Fibroblast of skin of back (primary cell): ENCODE results near the gene PSMB8.
"Not testable (repeated sequence)": the region's sequence is repeated elsewhere in the genome, so short reads cannot be mapped to it uniquely, and the experiment has no call there.

Source experiments
- DNase-seq: peaks from one replicate; pipeline ENCODE4 v3.0.0-alpha.2; 2013

Gene PSMB8

DNA sequence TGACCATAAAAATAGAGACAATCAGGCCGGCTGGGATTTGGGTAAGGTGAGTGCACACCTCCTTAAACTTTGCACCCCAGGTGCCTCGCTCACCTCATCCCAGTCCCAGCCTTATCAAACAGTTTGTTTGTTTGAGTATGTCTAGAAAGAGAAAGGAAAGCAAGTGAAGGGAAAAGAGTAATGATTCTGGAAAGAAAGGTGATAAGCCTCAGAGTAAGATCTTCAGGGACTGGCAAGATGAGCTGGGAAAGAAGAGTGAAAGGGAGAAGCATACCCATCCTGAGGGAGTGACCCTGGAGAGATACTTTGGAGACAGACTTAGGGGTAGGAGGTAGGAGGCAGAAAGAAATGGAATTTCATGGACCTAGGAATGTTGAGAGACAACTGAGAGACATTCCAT lies 7.0 kb downstream of the PSMB8 start:
- no peak for DNase-seq

DNA sequence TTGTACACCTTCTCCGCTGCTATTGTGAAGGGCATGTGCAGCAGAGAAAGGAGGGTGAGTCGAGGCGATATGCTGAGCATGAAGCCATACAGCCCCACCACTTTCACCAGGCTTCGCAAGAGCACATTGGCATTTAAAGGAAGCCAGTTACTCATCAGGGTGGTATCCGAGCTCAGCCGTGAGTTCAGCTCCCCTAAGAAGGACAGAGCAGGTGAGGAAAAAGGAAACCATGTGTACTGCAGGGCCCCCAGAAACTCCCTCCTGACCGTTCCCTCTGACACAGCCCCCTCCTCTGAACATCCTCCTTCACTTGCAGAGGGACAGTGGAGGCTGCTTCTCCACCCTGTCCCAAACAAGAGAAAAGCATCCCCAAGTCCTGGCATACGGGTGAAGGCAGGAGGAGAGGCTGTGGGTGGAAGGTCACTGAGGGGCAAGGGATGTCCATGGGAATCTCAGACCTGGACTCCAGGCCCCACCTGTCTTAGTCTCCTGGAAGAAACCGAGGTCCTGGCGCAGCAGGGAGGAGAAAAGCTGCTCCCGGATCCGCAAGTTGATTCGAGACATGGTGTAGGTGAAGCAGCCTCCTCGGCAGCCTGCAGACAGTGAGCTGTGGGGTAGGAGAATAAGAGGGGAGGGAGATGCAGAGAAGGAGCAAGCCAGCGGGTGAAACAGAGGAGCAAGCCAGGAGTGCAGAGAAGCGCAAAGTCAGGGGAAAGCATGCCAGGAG lies 8.5 kb downstream of the PSMB8 start:
- DNase-seq, result no peak

DNA sequence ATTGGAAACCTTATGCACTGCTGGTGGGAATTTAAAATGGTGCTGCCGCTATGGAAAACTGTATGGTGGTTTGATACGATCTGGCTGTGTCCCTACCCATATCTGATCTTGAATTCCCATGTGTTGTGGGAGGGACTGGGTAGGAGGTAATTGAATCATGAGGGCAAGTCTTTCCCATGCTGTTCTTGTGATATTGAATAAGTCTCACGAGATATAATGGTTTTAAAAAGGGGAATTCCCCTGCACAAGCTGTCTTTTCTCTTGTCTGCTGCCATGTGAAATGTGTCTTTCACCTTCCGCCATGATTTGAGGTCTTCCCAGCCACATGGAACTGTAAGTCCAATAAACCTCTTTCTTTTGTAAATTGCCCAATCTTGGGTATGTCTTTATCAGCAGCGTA lies 10.2 kb downstream of the PSMB8 start:
- DNase-seq, result no peak

DNA sequence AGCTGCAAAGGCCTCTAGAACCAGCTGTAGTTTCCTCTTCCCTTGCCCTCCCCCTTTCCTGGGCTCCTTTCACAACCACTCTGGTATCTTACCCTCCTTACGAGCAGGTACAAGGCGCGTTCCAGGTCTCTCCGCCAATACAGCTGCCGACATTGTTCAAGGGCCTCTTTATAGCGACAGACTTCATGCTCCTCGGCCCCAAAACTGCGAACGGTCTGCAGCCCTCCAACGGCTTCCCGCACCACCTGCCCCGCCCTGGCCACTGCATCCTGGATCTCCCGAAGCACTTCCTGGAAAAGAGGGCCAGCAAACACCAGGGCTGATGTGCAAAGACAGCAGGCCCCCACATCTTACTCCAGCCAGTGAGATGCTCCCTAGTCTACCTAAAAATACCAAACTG lies 11.3 kb downstream of the PSMB8 start:
- DNase-seq, result no peak

DNA sequence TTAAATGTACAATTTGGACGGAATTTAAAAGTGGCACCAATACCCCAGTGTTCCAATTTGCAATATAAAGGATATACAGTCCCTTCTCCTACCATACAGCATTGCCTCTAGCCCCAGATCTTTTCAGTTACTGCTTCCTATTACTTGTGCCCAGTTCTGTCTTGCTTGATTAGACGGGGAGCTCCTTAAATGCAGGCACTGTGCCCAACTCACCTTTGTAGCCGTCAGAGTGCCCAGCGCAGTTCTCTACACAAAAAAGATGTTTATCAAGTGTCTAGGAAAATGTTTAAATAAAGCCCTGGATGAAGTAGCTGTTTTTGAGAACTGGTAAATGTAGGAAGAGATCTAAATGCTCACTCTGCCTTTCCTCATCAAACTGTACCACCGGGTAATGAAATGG lies 12.9 kb downstream of the PSMB8 start:
- no peak for DNase-seq

DNA sequence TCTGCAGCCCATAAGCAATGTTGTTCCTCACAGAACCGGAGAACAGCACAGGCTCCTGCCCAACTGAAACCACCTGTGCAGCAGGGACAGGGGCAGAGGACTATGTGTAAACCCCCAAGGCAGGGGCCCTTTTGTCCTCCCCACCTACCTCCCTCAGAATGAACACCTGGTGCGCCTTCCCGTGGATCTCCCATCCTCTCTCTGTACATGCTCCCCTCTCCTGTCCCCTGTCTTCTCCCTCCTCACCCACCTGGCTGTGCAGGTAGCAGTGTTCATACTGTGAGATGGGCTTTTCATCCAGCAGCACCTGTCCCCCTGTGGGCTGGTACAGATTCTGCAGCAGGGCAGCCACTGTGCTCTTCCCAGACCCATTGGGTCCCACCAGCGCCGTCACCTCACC lies 13.8 kb downstream of the PSMB8 start:
- DNase-seq, result no peak

DNA sequence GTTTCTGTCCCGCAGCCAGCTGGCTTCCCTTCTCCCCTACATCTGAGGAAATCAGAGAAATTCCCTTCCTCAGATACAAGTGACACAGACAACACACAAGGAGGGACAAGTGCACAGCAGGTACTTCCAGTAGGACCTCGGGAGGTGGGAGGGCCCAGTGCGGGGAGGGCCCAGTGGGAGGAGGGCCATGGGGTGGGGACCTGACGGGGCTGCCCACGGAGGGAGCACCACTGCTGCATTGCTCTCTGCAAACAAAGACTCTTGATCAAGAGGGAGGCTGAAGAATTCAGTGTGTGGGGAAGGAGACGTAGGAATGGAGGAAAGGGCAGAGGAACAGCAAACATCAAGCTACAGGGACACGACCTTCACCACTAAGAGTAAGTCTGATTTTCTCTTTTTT lies 14.4 kb downstream of the PSMB8 start:
- DNase-seq, result no peak

DNA sequence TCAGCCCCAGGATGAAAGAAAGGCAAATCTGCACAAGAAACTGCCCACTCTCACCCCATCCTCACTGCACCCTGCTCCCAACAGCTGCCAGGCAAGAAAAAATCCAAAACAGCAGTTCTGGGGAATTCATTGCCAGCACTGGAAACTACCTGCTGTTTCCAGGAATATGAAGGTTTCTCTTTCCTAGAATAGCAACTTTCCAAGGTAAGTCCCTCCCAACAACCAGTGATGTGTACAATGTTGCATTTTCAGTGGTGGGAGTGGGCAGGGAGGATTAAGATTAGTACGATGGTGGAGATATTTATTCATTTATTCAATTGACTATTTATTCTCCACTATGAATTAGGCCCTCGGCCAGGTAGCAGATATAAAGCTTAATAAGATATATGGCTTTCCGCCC lies 16.8 kb downstream of the PSMB8 start:
- DNase-seq, result no peak

DNA sequence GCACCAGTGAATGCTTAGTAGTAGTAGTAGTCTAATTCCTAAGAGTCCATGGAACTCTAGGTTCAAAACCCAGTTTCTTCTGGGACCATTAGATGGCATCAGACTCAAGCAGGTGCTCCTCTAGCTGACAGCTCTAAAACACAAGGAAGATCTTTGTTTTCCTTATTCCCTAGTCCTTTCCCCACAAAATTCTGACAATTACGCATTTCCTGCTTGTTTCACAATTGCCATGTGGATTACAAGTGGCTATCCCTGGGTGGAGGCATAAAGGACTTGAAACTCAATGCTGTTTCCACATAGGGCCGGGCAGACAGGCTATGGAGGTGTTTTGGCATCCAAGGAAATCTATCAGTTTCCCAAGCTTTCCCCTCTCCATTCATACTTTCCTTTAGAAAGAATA lies 17.9 kb downstream of the PSMB8 start:
- peak; percentile 44 for DNase-seq

DNA sequence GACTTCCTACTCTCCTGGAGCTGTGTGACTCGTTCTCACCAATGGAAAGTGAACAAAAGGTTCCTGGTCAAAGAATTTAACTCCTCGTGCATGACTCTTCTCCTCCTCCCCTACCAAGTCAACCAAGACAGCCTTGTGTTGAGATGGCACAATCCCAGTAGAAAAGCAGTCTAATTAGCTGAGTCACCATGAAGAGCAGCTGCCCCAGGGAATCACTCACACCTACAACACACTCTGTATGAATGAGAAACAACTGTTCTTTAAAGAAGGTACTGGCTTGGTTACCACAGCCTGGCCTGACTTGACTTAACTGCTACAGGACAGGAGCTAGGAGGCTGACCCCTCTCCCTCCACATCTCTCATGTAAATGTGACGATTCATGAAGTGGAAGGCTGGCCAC lies 24.1 kb downstream of the PSMB8 start:
- peak; percentile 62 for DNase-seq

DNA sequence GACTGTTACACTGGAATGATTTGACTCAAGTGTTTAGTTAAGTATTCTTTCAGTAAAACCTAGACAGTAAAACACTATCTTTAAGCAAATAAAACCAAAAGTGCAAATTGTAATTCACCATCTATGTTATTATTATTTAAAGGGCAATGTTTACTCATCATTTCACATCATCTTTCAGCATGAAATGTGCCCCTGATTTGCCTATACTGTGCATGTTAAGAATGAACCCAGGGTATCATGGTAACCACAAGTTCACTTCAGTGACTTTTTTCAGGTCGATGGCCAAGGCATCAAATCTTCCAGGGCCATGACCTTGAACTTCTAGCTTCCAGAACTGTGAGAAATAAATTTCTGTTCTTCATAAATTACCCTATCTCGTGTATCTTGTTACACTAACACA lies 25.0 kb downstream of the PSMB8 start:
- no peak for DNase-seq

DNA sequence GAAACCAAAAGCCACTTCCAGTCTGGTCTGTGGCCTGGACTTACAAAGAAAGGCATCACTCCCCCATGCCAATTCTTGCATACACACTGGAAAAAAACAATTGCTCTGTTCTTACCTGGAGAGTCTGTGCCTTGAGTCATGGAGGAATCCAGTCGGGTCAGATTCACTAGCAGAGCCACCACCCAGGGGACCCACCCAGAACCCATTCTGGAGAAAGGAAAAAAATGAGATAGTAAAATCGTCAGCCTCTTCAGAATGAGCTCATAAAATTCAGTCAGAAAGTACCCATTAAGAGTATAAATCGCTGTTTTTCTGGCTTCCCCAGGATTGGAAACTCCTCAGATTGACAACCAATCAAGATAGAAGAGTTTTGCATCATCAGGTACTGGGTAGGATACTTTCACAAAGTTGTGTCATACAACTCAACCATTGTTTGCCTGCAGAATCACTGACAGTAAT lies 27.1 kb downstream of the PSMB8 start, which contains the start of gene HLA-DOB:
TSS of gene HLA-DOB (minus strand) at position 257 of the 459 bp plus-strand sequence. CDS start at position 206, 51 bp downstream.
- no peak for DNase-seq

DNA sequence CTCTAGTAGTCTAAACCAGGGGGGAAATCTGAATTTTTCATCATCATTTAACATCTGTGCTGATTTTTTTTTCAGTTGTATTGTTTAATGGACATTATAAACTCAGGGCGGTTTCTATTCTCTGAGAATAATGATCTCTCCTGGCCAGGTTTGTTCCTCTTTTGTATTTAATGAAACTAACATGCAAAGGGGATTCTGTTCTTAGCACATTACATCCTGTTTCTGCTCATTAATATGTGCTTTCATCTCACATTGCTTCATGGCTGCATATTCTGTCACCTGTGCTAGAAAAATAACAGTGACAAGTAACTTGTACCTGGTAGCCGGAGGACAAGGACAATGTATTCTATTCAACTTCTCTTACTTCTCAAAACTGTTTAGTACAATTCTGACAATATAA lies 27.9 kb downstream of the PSMB8 start:
- DNase-seq, result no peak

DNA sequence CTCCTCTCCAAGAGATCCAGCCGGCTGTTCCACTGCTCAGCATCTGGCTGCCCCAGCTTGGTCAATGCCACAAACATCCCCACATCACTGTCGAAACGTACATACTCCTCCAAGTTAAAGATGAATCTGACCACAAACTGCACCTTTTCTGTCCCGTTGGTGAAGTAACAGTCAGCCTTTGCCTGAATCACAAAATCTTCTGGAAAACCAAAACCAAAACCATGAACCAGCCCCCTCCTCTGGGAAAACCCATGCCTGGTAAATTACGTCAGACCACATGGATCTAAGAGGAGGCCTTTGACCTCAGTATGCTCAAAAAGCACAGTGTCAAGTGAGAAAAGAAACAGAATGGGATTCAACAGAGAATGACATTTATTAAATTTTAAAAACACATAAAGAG lies 28.7 kb downstream of the PSMB8 start:
- peak; percentile 22 for DNase-seq

DNA sequence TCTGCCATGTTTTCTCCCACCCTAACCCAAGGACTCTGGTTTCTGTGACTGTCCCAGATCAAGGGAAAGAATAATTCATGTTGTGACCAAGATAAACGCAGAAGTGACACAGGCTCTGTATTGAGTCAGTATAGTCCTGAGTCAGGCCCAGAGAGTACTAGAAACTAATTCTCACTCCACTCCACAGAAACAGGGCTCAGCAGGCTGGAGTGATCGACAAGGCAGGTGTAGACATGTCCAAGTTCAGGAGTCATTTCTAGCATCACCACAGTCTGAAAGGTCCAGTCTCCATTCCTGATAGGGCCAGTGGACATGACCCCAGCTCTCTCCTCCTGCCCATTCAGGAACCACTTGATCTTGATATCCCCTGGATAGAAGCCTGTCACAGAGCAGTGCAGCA lies 29.7 kb downstream of the PSMB8 start:
- DNase-seq, result no peak

DNA sequence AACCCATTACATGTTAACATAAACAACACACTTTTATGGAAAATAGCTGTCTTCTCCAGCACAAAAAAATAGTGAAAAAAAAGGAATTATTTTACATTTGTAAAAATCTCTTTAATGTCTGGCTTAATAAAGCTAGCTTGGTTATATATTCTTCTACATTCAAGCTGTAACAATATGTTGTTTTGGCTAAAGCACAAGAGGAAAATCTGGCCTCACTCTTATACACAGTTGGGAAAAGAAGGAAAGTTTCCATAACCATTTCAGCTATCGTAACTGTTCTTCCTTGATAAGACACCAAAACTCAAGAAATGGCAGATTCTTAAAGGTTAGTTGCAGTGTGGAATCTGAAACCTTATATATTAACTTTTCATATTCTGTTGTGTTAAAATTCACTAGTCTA lies 34.7 kb downstream of the PSMB8 start:
- no peak for DNase-seq

DNA sequence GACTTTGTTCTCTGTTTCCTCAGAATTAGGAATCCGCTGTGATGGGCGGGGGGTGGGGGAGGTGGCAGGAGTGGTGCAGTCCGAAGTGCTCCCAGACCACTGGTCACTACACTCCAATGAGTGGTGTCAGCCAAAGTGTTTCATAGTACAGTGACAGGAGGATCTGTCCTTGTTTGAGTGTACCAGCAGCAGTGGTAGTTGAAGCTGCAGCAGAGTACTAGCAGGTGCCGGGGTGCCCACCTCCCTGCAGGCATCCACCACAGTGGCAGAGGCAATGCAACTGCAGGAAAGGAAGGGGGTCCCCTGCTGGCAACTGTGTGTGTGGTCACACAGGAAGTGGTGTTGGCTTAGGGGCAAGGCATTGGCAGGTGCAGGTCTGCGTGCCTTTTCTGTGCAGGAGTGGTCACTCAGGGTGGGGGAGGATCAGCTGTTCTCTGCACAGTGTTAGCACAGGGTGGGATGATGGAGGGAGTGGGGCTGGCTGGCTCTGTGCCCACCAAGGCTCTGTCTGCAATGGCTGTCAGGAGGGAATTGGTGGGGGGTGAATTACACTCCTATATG lies 36.7 kb downstream of the PSMB8 start:
- DNase-seq, result no peak

DNA sequence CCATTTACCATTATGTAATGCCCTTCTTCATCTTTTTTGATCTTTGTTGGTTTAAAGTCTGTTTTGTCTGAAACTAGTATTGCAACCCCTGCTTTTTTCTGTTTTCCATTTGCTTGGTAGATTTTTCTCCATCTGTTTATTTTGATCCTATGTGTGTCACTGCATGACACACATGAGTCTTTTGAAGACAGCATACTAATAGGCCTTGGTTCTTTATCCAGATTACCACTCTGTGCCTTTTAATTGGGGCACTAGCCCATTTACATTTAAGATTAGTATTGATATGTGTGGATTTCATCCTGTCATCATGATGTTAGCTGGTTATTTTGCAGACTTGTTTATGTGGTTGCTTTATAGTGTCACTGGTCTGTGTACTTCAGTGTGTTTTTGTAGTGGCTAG lies 38.4 kb downstream of the PSMB8 start:
- not testable (repeated sequence) for DNase-seq

DNA sequence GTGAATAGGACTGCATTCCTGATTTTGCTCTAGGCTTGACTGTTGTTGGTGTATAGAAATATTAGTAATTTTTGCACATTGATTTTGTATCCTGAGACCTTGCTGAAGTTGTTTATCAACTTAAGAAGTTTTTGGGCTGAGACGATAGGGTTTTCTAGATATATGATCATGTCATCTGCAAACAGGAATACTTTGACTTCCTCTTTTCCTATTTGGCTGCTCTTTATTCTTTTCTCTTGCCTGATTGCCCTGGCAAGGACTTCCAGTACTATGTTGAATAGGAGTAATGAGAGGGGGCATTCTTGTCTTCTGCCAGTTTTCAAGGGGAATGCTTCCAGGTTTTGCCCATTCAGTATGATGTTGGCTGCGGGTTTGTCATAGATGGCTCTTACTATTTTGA lies 40.4 kb downstream of the PSMB8 start:
- no peak for DNase-seq

DNA sequence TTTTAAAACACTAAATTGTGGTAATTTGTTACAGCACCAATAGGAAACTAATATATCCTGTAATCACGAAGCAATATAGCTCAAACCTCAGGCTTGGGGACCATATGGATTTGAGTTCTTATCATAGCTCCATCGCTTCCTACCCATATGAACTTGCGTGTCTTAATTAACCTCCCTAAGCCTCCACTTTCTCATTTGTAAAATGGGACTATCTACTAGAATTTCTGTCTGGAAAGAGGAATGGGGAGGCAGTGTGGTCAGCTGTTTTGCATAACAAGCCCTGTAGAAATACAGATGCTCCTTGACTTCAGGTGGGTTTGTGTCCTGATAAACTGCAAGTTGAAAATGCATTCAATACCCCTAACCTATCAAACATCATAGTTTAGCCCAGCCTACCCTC lies 44.1 kb downstream of the PSMB8 start:
- no peak for DNase-seq

DNA sequence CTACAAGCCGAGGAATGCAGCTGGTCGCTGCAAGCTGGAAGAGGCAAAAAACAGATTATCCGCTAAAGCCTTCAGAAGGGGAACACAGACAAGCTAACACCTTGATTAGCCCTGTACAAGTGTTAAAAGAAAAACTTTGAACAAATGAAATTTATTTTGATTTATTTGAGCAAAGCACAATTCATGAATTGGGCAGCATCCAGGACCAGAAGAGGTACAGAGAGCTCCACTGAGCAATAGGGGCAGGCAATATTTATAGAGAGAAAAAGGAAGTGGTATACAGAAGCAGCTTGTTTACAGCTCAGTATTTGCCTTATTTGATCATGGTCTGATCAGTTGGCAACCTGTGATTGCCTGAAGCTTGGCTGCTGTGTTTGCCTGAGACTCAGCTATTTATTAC lies 44.7 kb downstream of the PSMB8 start:
- no peak for DNase-seq

DNA sequence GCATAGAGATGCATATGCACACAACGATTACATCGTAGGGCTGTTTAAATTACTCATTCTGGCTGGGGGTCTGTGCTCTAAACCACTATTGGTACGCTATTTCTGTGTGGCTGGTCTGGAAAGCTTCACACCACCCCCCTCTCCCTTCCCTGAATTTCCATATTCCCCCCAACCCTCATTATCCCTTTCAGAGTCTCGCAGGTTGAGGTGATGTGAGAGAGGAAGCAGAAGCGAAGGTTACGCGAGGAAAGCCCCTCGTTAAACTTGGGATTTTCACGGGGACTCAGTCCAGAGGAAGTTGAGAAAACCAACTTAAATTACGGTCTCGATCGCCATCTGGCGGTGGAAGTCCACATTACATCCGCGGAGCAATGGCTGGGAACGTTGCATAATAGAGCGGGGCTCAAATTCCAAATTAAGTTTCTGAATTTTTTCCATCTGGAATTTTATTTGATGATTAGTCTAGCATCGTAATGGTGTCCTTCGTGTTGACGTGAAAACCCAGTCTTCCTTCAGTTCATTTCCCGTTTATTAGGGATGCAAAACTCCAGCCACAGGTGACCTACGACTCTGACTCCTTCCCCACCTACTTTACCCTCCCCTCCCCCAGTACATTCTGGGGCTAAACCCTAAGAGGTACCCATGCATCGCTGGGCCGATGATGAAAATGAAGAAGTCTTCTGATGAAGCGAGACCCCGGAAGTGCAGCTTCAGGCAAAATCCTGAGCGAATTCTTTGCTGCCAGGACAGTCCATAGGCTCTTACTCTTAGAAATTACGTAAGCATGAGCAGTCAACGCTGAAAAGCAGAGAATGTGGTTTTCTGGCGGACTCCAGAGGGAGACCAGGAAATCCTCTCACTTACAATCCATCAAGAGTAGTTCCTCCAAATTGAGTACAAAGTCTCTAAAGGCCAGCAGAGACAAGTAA lies 46.7 kb downstream of the PSMB8 start:
- DNase-seq, result peak; percentile 54

DNA sequence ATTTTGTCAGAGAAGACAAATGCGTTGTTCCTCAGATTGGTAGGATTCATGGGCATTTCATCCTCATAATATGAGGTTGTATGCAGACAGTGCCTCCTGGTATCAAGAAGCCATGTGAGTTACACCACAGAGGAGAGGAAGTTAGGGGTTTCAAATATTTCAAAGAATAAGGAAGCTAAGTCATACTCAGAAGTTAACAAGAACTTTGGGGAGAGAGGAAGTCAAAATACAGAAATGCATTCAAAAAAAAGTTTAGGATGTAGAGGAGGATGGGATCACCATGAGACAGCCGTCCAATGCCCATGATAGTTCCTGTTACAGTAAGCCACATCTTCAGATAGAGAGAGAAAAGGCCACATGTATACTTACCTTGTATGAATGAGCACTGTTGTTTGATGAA lies 49.3 kb downstream of the PSMB8 start:
- no peak for DNase-seq
